22Rv1 (cell line): ENCODE results near the gene LYPLA2.

Source experiments
- H3K27ac ChIP-seq: fragments of 450-650 bp; 2 replicates; pipeline ENCODE4 v1.5.1; 2017
- CTCF ChIP-seq: fragments of 450-650 bp; IDR thresholded peaks from 2 replicates; pipeline ENCODE4 v1.5.1; 2017; ENCODE audit warnings: mild to moderate bottlenecking
- ZFX ChIP-seq: fragments of 450-650 bp; IDR thresholded peaks from 2 replicates; pipeline ENCODE4 v1.6.1; 2017; ENCODE audit warnings: antibody characterized with exemption, borderline replicate concordance

The LYPLA2 gene

GRCh38 chr1:23793018-23793781 is 2.3 kb downstream of the LYPLA2 start:
- H3K27ac ChIP-seq = peak overlapping the region; percentile 65
- no peak for TF ChIP-seq CTCF
- TF ChIP-seq ZFX = no peak

- peak overlapping the region; percentile 65 for H3K27ac ChIP-seq
- TF ChIP-seq ZFX = no peak
- TF ChIP-seq CTCF = no peak
Measured at GRCh38 chr1:23793861-23794731, 3.2 kb downstream of the LYPLA2 start.

GRCh38 chr1:23794732-23795182 is 3.8 kb downstream of the LYPLA2 start:
- H3K27ac ChIP-seq = peak overlapping the region; percentile 7; the same call in 1 of the 2 replicates

GRCh38 chr1:23795676-23796465 is 4.9 kb downstream of the LYPLA2 start:
- peak overlapping the region; percentile 89 for H3K27ac ChIP-seq
- TF ChIP-seq ZFX (no peak), CTCF (no peak)

- H3K27ac ChIP-seq = peak overlapping the region; percentile 89
- TF ChIP-seq ZFX = no peak
- peak; percentile 58 for TF ChIP-seq CTCF
Measured at GRCh38 chr1:23796466-23797271, 5.7 kb downstream of the LYPLA2 start.

GRCh38 chr1:23797478-23798448 is 6.8 kb downstream of the LYPLA2 start:
- peak overlapping the region; percentile 89 for H3K27ac ChIP-seq
- no peak for TF ChIP-seq CTCF
- no peak for TF ChIP-seq ZFX
